Neutrophil (primary cell): ENCODE measurements around the gene DPEP2.
"Not testable (repeated sequence)": the region's sequence is repeated elsewhere in the genome, so short reads cannot be mapped to it uniquely, and the experiment has no call there.

ENCODE experiments used
- H3K27ac ChIP-seq: fragments of 200-600 bp; sonication (generic); 2 replicates; pipeline ENCODE4 v1.5.1; 2016; ENCODE audit warnings: mild to moderate bottlenecking, moderate library complexity
- H3K27me3 ChIP-seq: fragments of 200-600 bp; sonication (generic); 2 replicates; pipeline ENCODE4 v1.6.0; 2016; ENCODE audit warnings: mild to moderate bottlenecking
- H3K36me3 ChIP-seq: fragments of 200-600 bp; sonication (generic); 2 replicates; pipeline ENCODE4 v1.5.1; 2017
- H3K4me1 ChIP-seq, 2 experiments: fragments of 200-600 bp in 1 of 2; sonication (generic) in 1 of 2; 1 replicate in 1 of 2; 2 replicates in 1 of 2; pipeline versions ENCODE4 v1.5.1 to v1.6.1; 2013 to 2016; ENCODE audit warnings: low read depth in 1 of 2, low read length in 1 of 2, mild to moderate bottlenecking in 1 of 2, moderate library complexity in 1 of 2; ENCODE audit not compliant: control insufficient read depth in 1 of 2, insufficient read depth in 1 of 2
- H3K4me3 ChIP-seq, 2 experiments: fragments of 200-600 bp in 1 of 2; sonication (generic) in 1 of 2; 1 replicate in 1 of 2; 2 replicates in 1 of 2; pipeline ENCODE4 v1.5.1; 2013 to 2016; ENCODE audit warnings: low read depth in 1 of 2, low read length in 1 of 2, mild to moderate bottlenecking in 1 of 2, moderate library complexity in 1 of 2
- H3K9me3 ChIP-seq: fragments of 200-600 bp; sonication (generic); 2 replicates; pipeline ENCODE4 v1.5.1; 2016
- CTCF ChIP-seq: fragments of 200-600 bp; sonication (generic); IDR thresholded peaks from 2 replicates; pipeline ENCODE4 v1.5.1; 2016; ENCODE audit warnings: antibody characterized with exemption

Gene DPEP2

GRCh38 chr16:68013440-68013839 is 14.2 kb upstream of the DPEP2 start:
- Histone ChIP-seq H3K9me3 (no peaks in the 10 kb centered on the region), H3K36me3 (no peaks in the 10 kb centered on the region), H3K4me3 (peak overlapping the region; percentile 51 to 53), H3K27me3 (no peaks in the 10 kb centered on the region), H3K4me1 (peaks cover 57 to 64% of the 10 kb centered on the region in 2 experiments), H3K27ac (peak overlapping the region; percentile 100)
- TF ChIP-seq CTCF, result no peak

DNA sequence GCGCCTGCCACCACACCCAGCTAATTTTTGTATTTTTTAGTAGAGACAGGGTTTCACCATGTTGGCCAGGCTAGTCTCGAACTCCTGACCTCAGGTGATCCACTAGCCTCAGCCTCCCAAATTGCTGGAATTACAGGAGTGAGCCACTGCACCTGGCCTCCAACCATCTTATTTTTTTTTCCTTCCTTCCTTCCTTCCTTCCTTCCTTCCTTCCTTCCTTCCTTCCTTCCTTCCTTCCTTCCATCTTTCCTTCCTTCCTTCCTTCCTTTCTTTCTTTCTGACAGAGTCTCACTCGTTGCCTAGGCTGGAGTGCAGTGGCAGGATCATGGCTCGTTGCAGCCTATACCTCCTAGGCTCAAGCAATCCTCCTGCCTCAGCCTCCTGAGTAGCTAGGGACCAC is 10.6 kb upstream of the DPEP2 start:
- H3K36me3 ChIP-seq, H3K9me3 ChIP-seq, H3K27me3 ChIP-seq, H3K4me3 ChIP-seq: not testable (repeated sequence)
- H3K27ac ChIP-seq, result peak overlapping the region; percentile 100
- H3K4me1 ChIP-seq, result peaks cover 84 to 92% of the 10 kb centered on the region in 2 experiments

DNA sequence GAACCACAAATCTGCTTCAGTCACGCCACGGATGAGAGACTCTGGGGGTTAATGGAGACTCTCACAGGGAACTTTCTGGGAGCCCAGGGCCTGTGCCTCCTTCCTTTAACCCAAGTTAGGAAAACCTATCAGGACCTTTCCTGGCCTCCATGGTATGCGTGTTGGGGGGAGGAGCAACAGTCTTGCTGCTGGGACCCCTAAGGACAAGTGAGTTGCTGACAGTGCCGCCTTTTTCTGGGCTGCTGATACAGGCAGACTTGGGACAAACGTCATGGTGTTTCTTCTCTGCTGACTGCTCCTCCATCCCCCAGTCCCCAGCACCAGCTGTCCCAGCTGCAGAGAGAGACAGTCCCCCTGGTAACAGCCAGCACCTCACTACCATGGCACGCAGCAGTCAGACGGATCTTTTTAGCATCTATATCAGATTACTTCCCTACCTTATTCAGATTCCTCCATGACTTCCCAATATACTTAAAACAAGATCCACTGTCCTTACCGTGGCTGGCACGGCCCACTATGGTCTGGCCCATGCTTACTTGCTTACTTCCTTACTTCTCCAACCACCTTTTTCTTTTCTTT is 10.0 kb upstream of the DPEP2 start:
- TF ChIP-seq CTCF, result no peak
- H3K36me3 ChIP-seq, result no peaks in the 10 kb centered on the region
- no peaks in the 10 kb centered on the region for H3K27me3 ChIP-seq
- H3K9me3 ChIP-seq, result no peaks in the 10 kb centered on the region
- H3K4me1 ChIP-seq, result peaks cover 84 to 92% of the 10 kb centered on the region in 2 experiments
- H3K4me3 ChIP-seq, result no peak overlapping the region
- peak overlapping the region; percentile 100 for H3K27ac ChIP-seq

GRCh38 chr16:68005786-68006286 is 6.6 kb upstream of the DPEP2 start:
- TF ChIP-seq CTCF, result no peak
- H3K4me1 ChIP-seq, result peaks cover 93 to 95% of the 10 kb centered on the region in 2 experiments
- H3K9me3 ChIP-seq, result no peaks in the 10 kb centered on the region
- H3K4me3 ChIP-seq, result peak overlapping the region; percentile 35 to 38
- H3K27ac ChIP-seq, result peak overlapping the region; percentile 100
- H3K36me3 ChIP-seq, result no peaks in the 10 kb centered on the region
- no peaks in the 10 kb centered on the region for H3K27me3 ChIP-seq

- Histone ChIP-seq H3K27me3 (no peaks in the 10 kb centered on the region), H3K4me3 (peak overlapping the region; percentile 35 to 38), H3K36me3 (no peaks in the 10 kb centered on the region), H3K9me3 (no peaks in the 10 kb centered on the region), H3K27ac (peak overlapping the region; percentile 100), H3K4me1 (peaks cover 93 to 96% of the 10 kb centered on the region in 2 experiments)
- no peak for TF ChIP-seq CTCF
Measured at GRCh38 chr16:68005211-68005610, 5.9 kb upstream of the DPEP2 start.

DNA sequence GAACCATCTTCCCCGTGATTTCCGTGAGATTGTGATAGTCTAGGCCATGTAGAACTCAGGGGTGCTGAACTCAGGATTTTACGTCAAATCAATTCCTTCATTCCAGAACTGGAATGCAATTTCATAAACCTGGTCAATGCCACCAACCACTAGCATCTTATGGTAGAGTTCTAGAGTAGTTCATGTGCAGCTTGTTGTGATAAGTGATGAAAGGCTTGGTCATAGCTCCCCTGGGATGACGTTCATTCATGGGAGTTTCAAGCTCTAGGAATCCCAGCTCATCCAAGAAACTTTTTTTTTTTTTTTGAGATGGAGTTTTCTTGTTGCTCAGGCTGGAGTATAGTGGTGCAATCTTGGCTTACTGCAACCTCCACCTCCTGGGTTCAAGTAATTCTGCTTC is 3.7 kb upstream of the DPEP2 start:
- peaks cover 90 to 94% of the 10 kb centered on the region in 2 experiments for H3K4me1 ChIP-seq
- H3K9me3 ChIP-seq, result no peaks in the 10 kb centered on the region
- no peaks in the 10 kb centered on the region for H3K36me3 ChIP-seq
- H3K4me3 ChIP-seq, result no peak overlapping the region
- peak overlapping the region; percentile 100 for H3K27ac ChIP-seq
- no peaks in the 10 kb centered on the region for H3K27me3 ChIP-seq
- no peak for TF ChIP-seq CTCF
